GM18526 (cell line): Measurements from ENCODE around the gene GPATCH2L.

Experiments
- POLR2A ChIP-seq: IDR thresholded peaks from 3 replicates; pipeline ENCODE4 v1.6.1; 2011; ENCODE audit not compliant: insufficient read length; ENCODE audit errors: extremely low read depth

The GPATCH2L gene

GRCh38 chr14:76163668-76164363 is 12.1 kb downstream of the GPATCH2L start:
- no peak for TF ChIP-seq POLR2A

- TF ChIP-seq POLR2A, result no peak
Observed at GRCh38 chr14:76168531-76168930, 16.8 kb downstream of the GPATCH2L start.

- no peak for TF ChIP-seq POLR2A
Observed at GRCh38 chr14:76169776-76170175, 18.1 kb downstream of the GPATCH2L start.

DNA sequence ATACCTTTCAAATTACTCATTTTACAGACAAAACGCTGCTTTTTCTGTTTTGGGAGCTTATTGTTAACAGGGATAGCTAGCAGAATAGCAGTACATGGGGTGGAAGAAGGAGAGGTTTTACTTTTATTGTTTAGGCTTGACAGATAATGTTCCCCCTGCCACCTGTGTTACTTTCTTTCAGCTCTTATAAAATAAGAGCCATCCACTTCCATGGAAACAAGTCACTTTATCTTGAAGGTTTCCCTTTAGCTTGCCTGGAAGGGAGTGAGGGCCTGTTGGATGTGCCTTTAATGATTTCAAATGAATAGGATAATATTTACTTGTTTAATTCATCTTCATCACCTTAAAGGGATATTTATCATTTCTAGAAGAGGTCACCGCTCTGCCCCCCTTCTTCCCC is 23.3 kb downstream of the GPATCH2L start:
- no peak for TF ChIP-seq POLR2A

- TF ChIP-seq POLR2A, result no peak
Observed at GRCh38 chr14:76175942-76176341, 24.2 kb downstream of the GPATCH2L start.

GRCh38 chr14:76181546-76181945 is 29.8 kb downstream of the GPATCH2L start:
- TF ChIP-seq POLR2A, result no peak

DNA sequence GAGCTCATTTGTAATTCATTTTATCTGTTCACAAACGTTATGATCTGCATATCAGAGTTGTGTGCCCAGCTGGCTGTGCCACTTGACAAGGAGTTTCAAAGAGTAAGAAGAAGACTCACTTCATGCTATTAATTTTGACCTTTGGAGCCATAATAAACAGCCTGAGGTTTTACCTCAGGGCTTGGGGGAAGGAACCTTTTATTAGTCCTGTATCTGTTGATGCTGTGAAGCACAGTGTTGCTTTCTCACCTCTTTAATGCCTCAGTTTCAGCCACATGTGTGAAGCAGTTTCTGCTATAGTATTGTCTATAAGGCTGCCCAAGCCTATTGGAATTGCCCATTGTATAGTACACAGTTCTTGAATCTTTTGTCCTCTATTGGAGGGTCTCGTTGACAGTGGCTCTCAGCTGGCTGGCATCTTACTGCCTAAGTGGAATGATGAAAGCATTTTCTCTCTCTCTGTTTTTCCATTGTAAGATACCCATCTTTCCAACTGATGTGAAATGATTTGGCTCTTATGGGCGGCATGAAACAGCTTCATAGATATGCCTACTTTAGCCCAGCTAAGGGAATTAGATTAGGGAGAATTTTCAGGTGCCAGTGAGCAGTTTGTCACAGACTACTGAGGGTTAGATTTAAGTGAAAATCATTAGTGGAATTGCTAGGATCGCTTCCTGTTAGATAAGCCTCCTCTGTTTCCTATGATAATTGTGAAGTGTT is 34.7 kb downstream of the GPATCH2L start:
- no peak for TF ChIP-seq POLR2A

DNA sequence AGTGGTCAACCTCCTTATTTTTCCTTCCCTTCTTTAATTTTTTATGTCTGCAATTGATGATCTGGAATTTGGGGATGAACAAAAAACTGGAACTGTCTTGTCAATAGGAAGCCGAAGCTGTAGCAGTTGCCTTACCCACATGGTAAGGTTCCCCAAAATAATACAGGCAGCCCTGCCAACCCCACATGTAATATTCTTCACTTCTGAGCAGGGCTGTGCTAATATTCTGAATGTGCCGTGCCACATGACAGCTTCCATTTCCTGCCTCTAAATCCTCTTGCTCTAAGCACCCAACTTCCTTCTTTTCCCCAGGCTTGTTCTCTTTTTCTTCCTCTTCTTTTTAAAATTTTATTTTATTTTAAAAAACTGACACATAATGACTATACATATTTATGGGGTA is 39.6 kb downstream of the GPATCH2L start:
- TF ChIP-seq POLR2A, result no peak

GRCh38 chr14:76193696-76194095 is 42.0 kb downstream of the GPATCH2L start:
- TF ChIP-seq POLR2A, result no peak

- TF ChIP-seq POLR2A, result no peak
Observed at GRCh38 chr14:76194327-76194726, 42.6 kb downstream of the GPATCH2L start.

GRCh38 chr14:76195003-76195402 is 43.3 kb downstream of the GPATCH2L start:
- TF ChIP-seq POLR2A, result no peak

- TF ChIP-seq POLR2A, result no peak
Observed at GRCh38 chr14:76196980-76197695, 45.4 kb downstream of the GPATCH2L start.

DNA sequence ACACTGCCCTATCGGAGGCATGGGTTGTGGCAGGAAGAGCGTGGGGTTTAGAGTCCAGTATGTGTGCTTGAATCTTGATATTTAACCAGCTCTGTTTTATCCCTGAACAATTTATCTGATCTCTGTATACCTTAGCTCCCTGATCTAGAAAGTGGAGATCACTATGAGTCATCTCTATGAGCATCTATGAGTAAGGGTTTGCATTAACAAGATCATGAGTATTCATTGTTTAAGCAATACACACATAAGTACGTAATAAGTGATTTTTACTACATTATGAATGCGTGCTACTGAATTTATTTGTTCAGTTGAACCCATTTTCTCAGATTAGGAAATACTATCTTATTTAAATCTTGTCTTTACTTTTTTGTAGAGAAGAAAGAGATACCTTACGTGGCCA is 49.4 kb downstream of the GPATCH2L start:
- TF ChIP-seq POLR2A, result no peak

GRCh38 chr14:76203086-76204001 is 51.6 kb downstream of the GPATCH2L start:
- TF ChIP-seq POLR2A, result no peak
